Activated CD4-positive, alpha-beta memory T cell treated with anti-CD3 and anti-CD28 coated beads for 36 hours (primary cell): ENCODE data around the gene FBP2. TPM values are rescaled to one million over a fixed set of nuclear protein-coding genes. Genes with fewer than 3 reads are reported as not detected.
"Not testable (repeated sequence)": the region's sequence is repeated elsewhere in the genome, so short reads cannot be mapped to it uniquely, and the experiment has no call there.

Experiments
- CTCF ChIA-PET: fragments of 350-600 bp; sonication (Branson Sonifier 250); formaldehyde crosslinking; loops from one replicate; lab custom pipeline; 2021; ENCODE audit warnings: antibody characterized with exemption, inconsistent platforms; lab: Charles Lee
- POLR2A ChIA-PET: fragments of 350-600 bp; sonication (Branson Sonifier 250); formaldehyde crosslinking; loops from one replicate; lab custom pipeline; 2021; ENCODE audit warnings: antibody characterized with exemption; lab: Charles Lee
- DNase-seq: peaks from one replicate; pipeline ENCODE4 v3.0.0-alpha.2; 2020
- H3K27ac Mint-ChIP-seq: one replicate; pipeline ENCODE4 v1.8.0; 2021; ENCODE audit warnings: mixed read lengths
- H3K27me3 Mint-ChIP-seq: one replicate; pipeline ENCODE4 v1.8.0; 2021; ENCODE audit warnings: mixed read lengths
- H3K36me3 Mint-ChIP-seq: one replicate; pipeline ENCODE4 v1.8.0; 2021; ENCODE audit warnings: mixed read lengths
- H3K4me1 Mint-ChIP-seq: one replicate; pipeline ENCODE4 v1.8.0; 2021; ENCODE audit warnings: low read depth, mixed read lengths
- H3K4me3 Mint-ChIP-seq: one replicate; pipeline ENCODE4 v1.8.0; 2021; ENCODE audit warnings: mild to moderate bottlenecking, mixed read lengths
- H3K9me3 Mint-ChIP-seq: one replicate; pipeline ENCODE4 v1.8.0; 2021; ENCODE audit warnings: mixed read lengths
- intact Hi-C: fragments of 100-400 bp; cut with micrococcal nuclease; formaldehyde crosslinking; loops from one replicate; pipeline ENCODE4 v1.15.1; 2023
- total RNA-seq, 2 experiments: library from RNA; stranded (reverse); gene quantifications; one replicate each; pipeline ENCODE4 v1.2.3, GENCODE V29; 2021

Gene FBP2
- total RNA-seq, 2 experiments from 2014 or later = not detected

- intact Hi-C loops = loop anchor here (1.0 kb wide), 1 partner anchor 49 kb away; no protein-coding TSS in a partner anchor
- ChIA-PET POLR2A (no interaction called here), CTCF (interaction anchor here (0.6 to 1.2 kb wide), 9 partner anchors 41 to 614 kb away, joined by 3 to 8 read pairs (median 4); no protein-coding TSS in a partner anchor)
- H3K27me3 Mint-ChIP-seq = peaks cover 6% of the 10 kb centered on the region
- H3K36me3 Mint-ChIP-seq = no peaks in the 10 kb centered on the region
- H3K4me1 Mint-ChIP-seq = no peaks in the 10 kb centered on the region
- DNase-seq = peak; percentile 61
- no peaks in the 10 kb centered on the region for H3K9me3 Mint-ChIP-seq
- no peak within 1 kb of the TSS for H3K4me3 Mint-ChIP-seq
- no peak within 1 kb of the TSS for H3K27ac Mint-ChIP-seq
These were observed 38.9 kb downstream of the FBP2 start, which contains the start of gene PCAT7 for GRCh38 chr9:94554439-94555331. TSS of gene PCAT7 (plus strand) at chr9:94555083.

GRCh38 chr9:94554078-94554438 lies 39.6 kb downstream of the FBP2 start:
- Mint-ChIP-seq H3K27me3 (peaks cover 6% of the 10 kb centered on the region), H3K9me3 (no peaks in the 10 kb centered on the region), H3K27ac (no peak overlapping the region), H3K36me3 (no peaks in the 10 kb centered on the region), H3K4me1 (no peaks in the 10 kb centered on the region), H3K4me3 (no peak overlapping the region)
- CTCF ChIA-PET = interaction anchor here (1.0 to 1.2 kb wide), 5 partner anchors 42 to 577 kb away, joined by 3 to 8 read pairs (median 5); no protein-coding TSS in a partner anchor
- no peak for DNase-seq
- intact Hi-C loops = loop anchor here (1.0 kb wide), 1 partner anchor 49 kb away; no protein-coding TSS in a partner anchor
- POLR2A ChIA-PET = no interaction called here

DNA sequence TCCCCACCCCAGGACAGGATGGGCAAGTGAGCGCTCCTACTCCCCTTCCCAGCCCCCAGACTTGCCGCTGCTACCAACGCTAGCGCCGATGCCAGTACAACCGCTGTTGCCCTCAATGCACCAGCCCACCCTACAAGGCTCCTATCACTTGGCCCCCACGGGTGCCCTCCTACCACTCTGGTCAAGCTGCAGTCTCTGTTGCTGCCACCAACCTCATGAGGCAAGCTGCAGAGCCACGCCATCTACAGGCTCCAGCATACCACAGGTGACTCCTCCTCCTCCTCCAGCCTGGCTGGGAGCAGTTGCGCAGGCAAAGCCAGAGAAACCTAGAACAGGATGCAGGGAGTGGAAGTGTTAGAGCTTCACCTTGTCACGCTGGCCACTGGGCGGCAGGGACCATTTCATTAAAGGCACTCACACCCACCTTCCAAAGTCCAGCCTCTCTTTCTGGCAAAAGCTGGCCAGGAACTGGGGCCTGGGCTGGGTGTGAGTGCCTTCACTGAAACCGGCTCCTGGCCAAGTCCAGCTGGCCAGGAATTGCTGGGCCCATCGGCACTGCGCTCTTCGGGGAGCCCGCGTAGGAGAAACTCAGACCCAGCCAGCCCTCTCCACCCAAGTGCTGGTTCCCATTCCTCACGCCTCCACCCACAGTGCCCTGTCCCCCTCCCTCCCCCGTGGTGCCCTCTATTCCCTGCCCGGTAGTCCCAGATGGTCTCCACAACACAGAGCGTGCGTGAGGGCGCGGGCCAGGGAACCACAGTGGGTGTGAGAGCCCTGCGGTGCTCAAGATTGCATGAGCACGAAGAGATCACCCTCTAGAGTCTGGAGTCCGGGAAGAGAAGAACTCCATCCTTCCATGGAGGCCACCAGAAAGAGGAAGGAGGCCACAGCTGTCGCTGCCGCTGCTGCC lies 40.3 kb downstream of the FBP2 start:
- POLR2A ChIA-PET = interaction anchor here (0.5 kb wide), 1 partner anchor 21 kb away, joined by 3 read pairs; no protein-coding TSS in a partner anchor
- peaks cover 6% of the 10 kb centered on the region for H3K27me3 Mint-ChIP-seq

GRCh38 chr9:94545940-94546339 lies 47.7 kb downstream of the FBP2 start:
- no peaks in the 10 kb centered on the region for H3K4me1 Mint-ChIP-seq
- CTCF ChIA-PET = interaction anchor here (0.6 kb wide), 1 partner anchor 40 kb away, joined by 3 read pairs; no protein-coding TSS in a partner anchor
- H3K27me3 Mint-ChIP-seq = peaks cover 6% of the 10 kb centered on the region
- no peak overlapping the region for H3K4me3 Mint-ChIP-seq
- no peaks in the 10 kb centered on the region for H3K36me3 Mint-ChIP-seq
- intact Hi-C loops = no loop called here
- no peaks in the 10 kb centered on the region for H3K9me3 Mint-ChIP-seq
- POLR2A ChIA-PET = no interaction called here
- no peak overlapping the region for H3K27ac Mint-ChIP-seq
- no peak for DNase-seq

More for the DNA sequence above, 40.3 kb downstream of the FBP2 start:
- Mint-ChIP-seq H3K4me3 (no peak overlapping the region), H3K27ac (no peak overlapping the region), H3K9me3 (no peaks in the 10 kb centered on the region), H3K4me1 (no peaks in the 10 kb centered on the region), H3K36me3 (no peaks in the 10 kb centered on the region)
- CTCF ChIA-PET = no interaction called here
- intact Hi-C loops = no loop called here
- DNase-seq = no peak

DNA sequence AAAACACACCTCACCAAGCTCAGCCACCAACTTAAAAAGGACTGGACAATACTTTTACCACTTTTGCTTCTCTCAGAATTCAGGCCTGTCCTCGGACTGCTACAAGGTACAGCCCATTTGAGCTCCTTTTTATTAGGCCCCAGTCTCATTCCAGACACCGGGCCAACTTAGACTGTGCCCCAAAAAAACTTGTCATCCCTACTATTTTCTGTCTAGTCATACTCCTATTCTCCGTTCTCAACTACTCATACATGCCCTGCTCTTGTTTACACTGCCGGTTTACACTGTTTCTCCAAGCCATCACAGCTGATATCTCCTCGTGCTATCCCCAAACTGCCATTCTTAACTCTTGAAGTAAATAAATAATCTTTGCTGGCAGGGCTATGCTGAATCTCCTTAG lies 49.3 kb downstream of the FBP2 start:
- DNase-seq, POLR2A ChIA-PET, H3K27me3 Mint-ChIP-seq, H3K4me1 Mint-ChIP-seq, H3K27ac Mint-ChIP-seq, CTCF ChIA-PET, H3K36me3 Mint-ChIP-seq, H3K9me3 Mint-ChIP-seq, H3K4me3 Mint-ChIP-seq, intact Hi-C loops: not testable (repeated sequence)

DNA sequence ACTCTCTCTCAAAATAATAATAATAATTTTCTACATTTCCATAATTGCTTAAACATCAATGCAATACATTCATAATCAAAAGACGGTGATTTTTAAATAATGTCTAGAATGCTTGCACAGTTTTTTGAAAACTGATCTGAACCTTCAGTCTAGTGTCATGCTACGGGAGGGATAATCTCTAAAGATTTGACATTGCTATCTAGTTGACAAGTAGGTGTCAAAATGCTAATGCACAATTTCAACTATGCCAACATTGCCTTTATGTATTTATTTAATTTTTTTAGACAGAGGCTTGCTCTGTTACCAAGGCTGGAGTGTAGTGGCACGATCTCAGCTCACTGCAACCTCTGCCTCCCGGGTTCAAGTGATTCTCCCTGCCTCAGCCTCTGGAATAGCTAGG lies 54.7 kb downstream of the FBP2 start:
- ChIA-PET CTCF (no interaction called here), POLR2A (no interaction called here)
- Mint-ChIP-seq H3K4me3 (no peak overlapping the region), H3K27ac (no peak overlapping the region), H3K36me3 (no peaks in the 10 kb centered on the region), H3K9me3 (no peaks in the 10 kb centered on the region), H3K27me3 (no peaks in the 10 kb centered on the region), H3K4me1 (no peaks in the 10 kb centered on the region)
- intact Hi-C loops = no loop called here
- DNase-seq = no peak

DNA sequence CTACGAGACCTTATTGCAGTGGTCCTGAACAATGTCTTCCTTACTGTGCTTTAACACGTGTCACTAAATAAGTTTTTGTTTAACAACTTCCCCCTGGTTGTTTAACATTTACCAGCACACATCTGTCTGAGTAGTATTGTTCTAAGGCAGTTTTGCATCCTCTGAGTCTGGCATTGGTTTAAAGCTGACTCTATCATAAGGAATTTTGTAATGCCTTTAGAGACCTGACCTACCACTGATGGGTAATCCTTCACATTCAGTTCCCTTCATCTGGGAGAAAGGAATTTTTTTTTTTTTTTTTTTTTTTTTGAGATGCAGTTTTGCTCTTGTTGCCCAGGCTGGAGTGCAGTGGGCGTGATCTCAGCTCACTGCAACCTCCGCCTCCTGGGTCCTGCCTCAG lies 58.7 kb downstream of the FBP2 start:
- Mint-ChIP-seq H3K27me3 (peaks cover 7% of the 10 kb centered on the region), H3K27ac (no peak overlapping the region), H3K4me1 (no peaks in the 10 kb centered on the region), H3K36me3 (no peaks in the 10 kb centered on the region), H3K9me3 (no peaks in the 10 kb centered on the region), H3K4me3 (no peak overlapping the region)
- no peak for DNase-seq
- intact Hi-C loops = no loop called here
- ChIA-PET CTCF (no interaction called here), POLR2A (interaction anchor here (0.7 kb wide), 1 partner anchor 417 kb away, joined by 3 read pairs; no protein-coding TSS in a partner anchor)

- H3K4me3 Mint-ChIP-seq = no peak overlapping the region
- H3K9me3 Mint-ChIP-seq = no peaks in the 10 kb centered on the region
- POLR2A ChIA-PET = no interaction called here
- intact Hi-C loops = no loop called here
- no peaks in the 10 kb centered on the region for H3K4me1 Mint-ChIP-seq
- CTCF ChIA-PET = no interaction called here
- peaks cover 7% of the 10 kb centered on the region for H3K27me3 Mint-ChIP-seq
- no peaks in the 10 kb centered on the region for H3K36me3 Mint-ChIP-seq
- H3K27ac Mint-ChIP-seq = no peak overlapping the region
- no peak for DNase-seq
These were observed 60.0 kb downstream of the FBP2 start for GRCh38 chr9:94533601-94534000.

DNA sequence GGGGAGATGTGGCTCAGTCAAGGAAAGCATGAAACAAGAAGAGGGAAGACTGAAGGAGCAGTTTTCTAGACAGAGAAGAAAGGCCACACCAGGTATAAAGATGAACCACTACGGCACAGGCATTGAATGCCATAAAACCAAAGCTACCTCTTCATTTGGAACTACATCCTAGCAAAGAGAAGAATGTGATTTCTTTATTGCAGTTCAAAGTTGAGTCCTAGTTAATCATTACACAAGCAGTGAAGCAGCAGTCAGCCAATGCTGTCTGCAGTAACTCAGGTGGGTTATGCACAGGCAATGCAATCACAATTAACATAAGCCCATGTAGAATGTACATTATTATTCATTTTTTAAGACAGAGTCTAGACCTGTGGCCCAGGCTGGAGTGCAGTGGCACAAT lies 60.5 kb downstream of the FBP2 start:
- H3K27ac Mint-ChIP-seq = no peak overlapping the region
- no peak overlapping the region for H3K4me3 Mint-ChIP-seq
- intact Hi-C loops = no loop called here
- POLR2A ChIA-PET = no interaction called here
- no peaks in the 10 kb centered on the region for H3K4me1 Mint-ChIP-seq
- H3K36me3 Mint-ChIP-seq = no peaks in the 10 kb centered on the region
- no peak for DNase-seq
- CTCF ChIA-PET = no interaction called here
- no peaks in the 10 kb centered on the region for H3K9me3 Mint-ChIP-seq
- H3K27me3 Mint-ChIP-seq = peaks cover 7% of the 10 kb centered on the region

GRCh38 chr9:94528886-94529285 lies 64.7 kb downstream of the FBP2 start:
- H3K27me3 Mint-ChIP-seq = peaks cover 13% of the 10 kb centered on the region
- no peaks in the 10 kb centered on the region for H3K36me3 Mint-ChIP-seq
- H3K4me3 Mint-ChIP-seq = no peak overlapping the region
- CTCF ChIA-PET = interaction anchor here (0.6 kb wide), 1 partner anchor 521 kb away, joined by 4 read pairs; no protein-coding TSS in a partner anchor
- no peak for DNase-seq
- POLR2A ChIA-PET = no interaction called here
- no peaks in the 10 kb centered on the region for H3K4me1 Mint-ChIP-seq
- intact Hi-C loops = no loop called here
- H3K27ac Mint-ChIP-seq = no peak overlapping the region
- H3K9me3 Mint-ChIP-seq = no peaks in the 10 kb centered on the region

GRCh38 chr9:94526951-94527350 lies 66.7 kb downstream of the FBP2 start:
- Mint-ChIP-seq H3K9me3 (no peaks in the 10 kb centered on the region), H3K27me3 (peaks cover 12% of the 10 kb centered on the region), H3K36me3 (no peaks in the 10 kb centered on the region), H3K4me3 (no peak overlapping the region), H3K4me1 (no peaks in the 10 kb centered on the region), H3K27ac (no peak overlapping the region)
- no peak for DNase-seq
- ChIA-PET CTCF (no interaction called here), POLR2A (no interaction called here)
- intact Hi-C loops = no loop called here

- Mint-ChIP-seq H3K36me3 (no peaks in the 10 kb centered on the region), H3K4me1 (no peaks in the 10 kb centered on the region), H3K27ac (no peak overlapping the region), H3K27me3 (peaks cover 10% of the 10 kb centered on the region), H3K4me3 (no peak overlapping the region), H3K9me3 (no peaks in the 10 kb centered on the region)
- DNase-seq = no peak
- ChIA-PET CTCF (no interaction called here), POLR2A (interaction anchor here (0.6 kb wide), 1 partner anchor 286 kb away, joined by 7 read pairs; no protein-coding TSS in a partner anchor)
- intact Hi-C loops = no loop called here
These were observed 67.4 kb downstream of the FBP2 start for GRCh38 chr9:94526271-94526670.
